NOMO-1 treated with dmso at 0.1 percent for 144 hours (cell line): ENCODE data around the gene MB21D2.

Source experiments
- DNase-seq: peaks from one replicate; lab custom pipeline; 2025; ENCODE audit not compliant: unreplicated experiment; lab: John Stamatoyannopoulos, UW

The MB21D2 gene

GRCh38 chr3:192840143-192840836, 77.4 kb downstream of the MB21D2 start:
- DNase-seq, result no peak

GRCh38 chr3:192835818-192836815, 81.5 kb downstream of the MB21D2 start:
- DNase-seq, result peak; percentile 24

GRCh38 chr3:192834428-192834827, 83.2 kb downstream of the MB21D2 start:
- no peak for DNase-seq

DNA sequence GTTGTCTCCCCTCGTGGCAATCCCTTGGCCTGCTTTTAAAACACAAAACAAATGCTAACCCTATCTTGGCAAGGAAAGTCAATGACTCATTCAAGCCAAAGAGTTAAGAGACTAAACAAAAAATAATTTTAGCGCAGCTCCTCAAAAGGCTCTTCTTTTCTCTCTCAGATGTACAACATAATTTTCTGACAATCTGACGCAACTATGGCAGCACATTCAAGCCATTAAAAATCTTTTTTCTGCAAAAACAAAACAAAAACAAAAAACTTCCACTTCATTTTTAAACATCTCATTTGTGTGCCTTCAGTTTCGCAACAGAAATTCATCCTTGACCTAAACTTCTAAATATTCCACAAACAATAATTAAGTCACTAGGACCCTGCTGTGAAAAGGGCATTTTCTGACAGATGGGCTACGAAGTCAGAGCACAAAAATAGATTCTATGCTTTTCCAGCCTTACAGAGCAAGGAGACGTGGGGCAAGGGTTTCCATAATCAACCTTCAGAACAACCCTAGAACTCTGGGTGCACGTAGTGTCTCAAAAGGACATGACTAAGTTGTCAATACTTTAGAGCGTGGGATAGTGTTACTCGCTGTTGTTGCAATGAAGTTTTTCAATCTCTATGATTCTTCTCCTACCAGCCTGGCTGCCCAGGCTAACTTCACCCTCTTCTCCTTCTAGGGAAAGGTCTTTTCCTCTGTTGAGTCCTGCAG, 84.3 kb downstream of the MB21D2 start:
- no peak for DNase-seq

DNA sequence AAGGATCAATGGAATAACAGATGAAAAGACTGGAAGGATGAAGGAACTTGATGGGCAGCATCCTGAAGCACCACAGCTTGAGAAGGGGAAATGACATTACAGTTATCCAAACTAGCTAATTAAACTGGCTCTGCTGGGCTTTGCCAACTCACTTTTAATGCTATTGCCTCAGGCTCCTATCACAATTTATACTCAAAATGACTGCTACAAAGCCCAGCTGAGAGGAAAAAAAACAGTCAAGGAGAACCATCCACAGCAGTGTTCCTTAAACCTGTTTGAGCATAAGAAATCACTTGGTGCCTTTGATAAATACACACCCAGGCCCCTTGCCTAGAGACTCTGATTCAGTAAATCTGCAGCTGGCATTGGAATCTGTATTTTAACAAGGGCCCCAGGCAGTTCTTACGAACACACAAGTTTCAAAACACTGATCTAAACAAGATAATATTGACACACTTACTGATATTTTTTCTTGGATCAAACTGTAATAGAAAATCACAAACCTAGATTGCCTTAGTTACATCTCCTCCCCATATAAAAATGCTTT, 85.8 kb downstream of the MB21D2 start:
- no peak for DNase-seq

GRCh38 chr3:192831111-192831644, 86.5 kb downstream of the MB21D2 start:
- DNase-seq, result no peak

GRCh38 chr3:192830291-192831110, 87.2 kb downstream of the MB21D2 start:
- no peak for DNase-seq

DNA sequence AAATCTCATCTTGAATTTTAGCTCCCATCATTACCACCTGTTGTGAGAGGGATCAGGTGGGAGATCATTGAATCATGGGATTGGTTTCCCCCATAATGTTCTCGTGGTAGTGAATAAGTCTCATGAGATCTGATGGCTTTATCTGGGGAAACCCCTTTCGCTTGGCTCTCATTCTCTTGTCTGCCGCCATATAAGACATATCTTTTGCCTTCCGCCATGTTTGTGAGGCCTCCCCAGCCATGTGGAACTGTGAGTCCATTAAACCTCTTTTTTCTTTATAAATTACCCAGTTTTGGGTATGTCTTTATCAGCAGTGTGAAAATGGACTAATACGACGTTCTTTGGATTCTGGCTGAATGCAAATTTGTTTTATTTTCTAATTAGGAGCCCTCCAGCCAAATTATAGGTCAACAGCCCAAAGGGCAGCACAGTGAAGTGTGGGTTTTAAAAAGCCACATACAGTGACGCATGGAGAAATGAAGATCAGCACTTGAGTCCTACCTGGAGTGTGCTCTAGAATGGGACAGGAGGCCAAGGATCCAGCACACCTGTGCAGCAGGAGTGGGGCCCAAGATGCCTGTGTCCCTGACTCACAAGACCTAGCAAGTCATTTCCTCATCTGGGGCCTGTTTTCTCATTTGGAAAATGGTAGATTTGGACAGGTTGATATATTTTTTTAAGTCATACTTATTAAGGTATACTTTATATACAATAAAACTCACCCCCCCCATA, 89.6 kb downstream of the MB21D2 start:
- DNase-seq, result no peak

DNA sequence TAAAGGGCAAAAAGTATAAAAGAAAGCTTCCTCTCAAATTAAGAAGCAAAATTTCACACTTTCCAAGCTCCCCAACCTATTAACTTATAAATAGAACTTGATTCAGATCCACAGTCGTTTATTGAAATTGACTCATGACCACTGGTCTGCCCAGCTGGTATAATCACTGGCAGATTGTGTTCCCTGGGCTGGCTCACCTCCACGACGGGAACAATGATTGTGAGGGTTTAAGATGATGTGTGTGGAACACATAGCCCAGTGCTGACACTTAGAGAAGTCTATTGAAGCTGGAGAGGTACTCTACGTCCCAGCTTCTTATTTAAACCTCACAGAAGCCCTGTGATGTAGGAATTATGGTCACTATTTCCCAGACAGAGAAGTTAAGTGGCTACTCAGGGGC, 90.4 kb downstream of the MB21D2 start:
- no peak for DNase-seq

- DNase-seq, result no peak
Measured at GRCh38 chr3:192826214-192827006, 91.2 kb downstream of the MB21D2 start.

GRCh38 chr3:192825657-192826200, 91.9 kb downstream of the MB21D2 start:
- DNase-seq, result peak; percentile 94

GRCh38 chr3:192825216-192825615, 92.4 kb downstream of the MB21D2 start:
- no peak for DNase-seq

- no peak for DNase-seq
Measured at GRCh38 chr3:192824313-192824712, 93.3 kb downstream of the MB21D2 start.

DNA sequence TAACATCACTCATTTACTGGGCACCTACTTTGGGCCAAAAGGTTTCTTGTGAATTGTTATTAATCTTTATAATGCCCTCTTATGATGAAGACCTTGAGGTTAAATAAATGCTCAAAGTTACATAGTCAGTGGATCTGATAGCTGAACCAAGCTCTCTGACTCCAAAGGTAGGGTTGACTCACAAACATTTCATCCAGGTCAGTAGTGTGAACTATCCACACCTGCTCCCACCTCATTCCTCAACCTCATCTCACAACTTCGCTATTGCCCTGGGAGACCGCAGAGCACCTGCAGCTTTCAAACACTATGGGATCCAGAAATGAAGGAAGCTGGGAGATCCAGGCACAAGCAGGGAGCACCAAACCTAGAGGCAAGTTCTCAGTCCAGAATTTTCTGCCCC, 96.5 kb downstream of the MB21D2 start:
- DNase-seq, result no peak

DNA sequence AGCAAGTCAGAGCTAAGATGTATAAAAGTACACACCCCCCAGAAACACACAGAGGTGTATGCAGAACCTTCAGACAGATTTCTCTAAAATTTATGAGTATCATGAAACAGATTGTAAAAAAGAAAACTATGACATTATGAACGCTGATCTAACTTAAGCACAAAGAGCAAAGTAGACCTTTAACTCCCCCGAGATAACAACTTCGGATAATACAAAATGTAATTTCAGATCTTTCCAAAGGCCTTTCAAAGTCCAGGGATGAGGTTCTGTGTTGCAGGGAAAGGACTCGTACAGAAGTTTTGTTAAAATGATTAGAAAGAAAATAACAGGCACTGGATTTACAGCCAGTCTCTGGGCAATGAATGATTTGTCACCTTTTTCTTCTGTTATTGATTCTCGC, 97.5 kb downstream of the MB21D2 start:
- no peak for DNase-seq

- DNase-seq, result no peak
Measured at GRCh38 chr3:192819001-192819569, 98.6 kb downstream of the MB21D2 start.

GRCh38 chr3:192818126-192818525, 99.5 kb downstream of the MB21D2 start:
- no peak for DNase-seq

- no peak for DNase-seq
Measured at GRCh38 chr3:192817506-192817905, 100.2 kb downstream of the MB21D2 start.
